Measurements from ENCODE around the gene FABP2.

GRCh38 chr4:119310826-119311225 lies 11.1 kb downstream of the FABP2 start:
- no peak for TF ChIP-seq CTCF (conservative IDR thresholded peaks at IDR 0.05; ENCODE audit: low read depth, low read length)
- no peak for TF ChIP-seq EZH2phosphoT487 (IDR thresholded peaks at IDR 0.05; ENCODE audit: borderline replicate concordance, low read length)
